GM21423 (cell line): ENCODE data around the gene OR2B6.
"Not testable (repeated sequence)": the region's sequence is repeated elsewhere in the genome, so short reads cannot be mapped to it uniquely, and the experiment has no call there.

ENCODE experiments used
- ATAC-seq: cut with Tn5 transposase; IDR thresholded peaks from one replicate; pipeline ENCODE4 v1.9.1; 2021; ENCODE audit warnings: mild to moderate bottlenecking, moderate library complexity; ENCODE audit not compliant: unreplicated experiment

OR2B6 gene

DNA sequence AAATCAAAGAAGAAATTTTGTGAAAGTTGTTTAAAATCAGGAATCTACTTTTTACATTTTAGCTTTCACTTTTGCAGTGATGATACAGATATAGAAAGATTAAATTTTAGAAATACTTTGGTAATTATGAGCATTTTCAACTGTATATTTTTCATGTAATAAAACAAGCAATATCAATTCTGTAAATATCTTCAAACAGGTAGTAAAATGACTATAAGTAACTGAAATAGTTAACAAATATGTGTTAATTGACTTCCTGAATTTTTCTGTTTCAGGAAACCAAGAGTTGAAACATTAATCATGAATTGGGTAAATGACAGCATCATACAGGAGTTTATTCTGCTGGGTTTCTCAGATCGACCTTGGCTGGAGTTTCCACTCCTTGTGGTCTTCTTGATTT lies at the start of gene OR2B6:
Gene OR2B6 (plus strand): TSS at position 301 of the 400 bp plus-strand sequence. CDS start 0 bp downstream, at position 301.
- ATAC-seq, result no peak

DNA sequence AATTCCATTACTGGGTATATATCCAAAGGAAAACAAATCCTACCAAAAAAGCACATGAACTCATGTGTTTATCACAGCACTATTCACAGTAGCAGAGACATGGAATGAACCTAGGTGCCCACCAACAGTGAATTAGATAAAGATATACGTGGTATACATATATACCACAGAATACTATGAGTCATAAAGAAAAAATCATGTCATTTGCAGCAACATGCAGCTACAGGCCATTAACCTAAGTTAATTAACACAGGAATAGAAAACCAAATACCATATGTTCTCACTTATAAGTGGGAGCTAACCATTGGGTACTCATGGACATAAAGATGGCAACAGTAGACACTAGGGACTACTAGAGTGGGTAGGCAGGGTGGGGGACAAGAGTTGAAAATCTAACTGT lies 49.0 kb upstream of the OR2B6 start:
- ATAC-seq, result no peak

- no peak for ATAC-seq
Observed at GRCh38 chr6:27911956-27912446, 45.0 kb upstream of the OR2B6 start, which contains the start of gene OR2B2. OR2B2 (minus strand) TSS chr6:27912396; CDS start chr6:27912319, 77 bp downstream.

DNA sequence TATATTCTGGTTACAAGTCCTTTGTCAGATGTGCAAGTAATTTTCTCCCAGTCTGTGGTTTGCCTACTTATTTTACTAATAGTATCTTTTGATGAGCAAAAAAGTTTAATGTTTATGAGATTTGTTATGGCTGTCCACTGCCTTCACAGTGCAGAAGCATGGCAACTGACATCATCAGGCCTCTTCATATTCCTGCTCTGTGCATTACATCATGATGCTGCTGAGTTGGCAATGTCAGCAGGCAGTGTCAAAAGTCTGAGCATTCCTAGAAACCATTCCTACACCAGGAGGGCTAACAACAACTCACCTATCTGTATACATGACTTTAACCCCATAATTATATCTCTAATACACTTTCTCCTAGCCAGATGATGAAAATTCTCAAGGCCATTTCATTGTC lies 34.1 kb upstream of the OR2B6 start:
- ATAC-seq, result no peak

GRCh38 chr6:27924179-27924578 lies 32.9 kb upstream of the OR2B6 start:
- ATAC-seq, result no peak

GRCh38 chr6:27928041-27928440 lies 29.0 kb upstream of the OR2B6 start:
- ATAC-seq, result not testable (repeated sequence)

- not testable (repeated sequence) for ATAC-seq
Observed at GRCh38 chr6:27929930-27930329, 27.1 kb upstream of the OR2B6 start.

- ATAC-seq, result no peak
Observed at GRCh38 chr6:27931209-27931608, 25.8 kb upstream of the OR2B6 start.

DNA sequence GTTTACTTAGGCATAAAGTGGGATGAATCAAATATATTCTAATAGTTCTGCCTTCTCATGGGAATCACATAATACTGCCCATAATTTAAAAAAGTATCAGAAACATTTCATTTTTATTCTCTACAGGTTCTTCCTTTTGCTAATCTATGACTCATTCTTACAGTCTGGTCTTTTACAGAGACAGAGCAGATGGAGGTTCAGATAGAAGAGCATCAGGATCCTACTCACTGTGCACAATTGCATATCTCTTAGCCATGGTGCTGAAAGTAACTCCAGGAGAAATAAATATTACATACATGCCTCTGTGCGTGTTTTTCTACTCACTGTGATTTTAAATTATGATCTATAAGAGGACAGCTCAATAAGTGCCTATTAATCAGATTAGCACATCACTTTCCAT lies 16.3 kb upstream of the OR2B6 start:
- ATAC-seq, result no peak

DNA sequence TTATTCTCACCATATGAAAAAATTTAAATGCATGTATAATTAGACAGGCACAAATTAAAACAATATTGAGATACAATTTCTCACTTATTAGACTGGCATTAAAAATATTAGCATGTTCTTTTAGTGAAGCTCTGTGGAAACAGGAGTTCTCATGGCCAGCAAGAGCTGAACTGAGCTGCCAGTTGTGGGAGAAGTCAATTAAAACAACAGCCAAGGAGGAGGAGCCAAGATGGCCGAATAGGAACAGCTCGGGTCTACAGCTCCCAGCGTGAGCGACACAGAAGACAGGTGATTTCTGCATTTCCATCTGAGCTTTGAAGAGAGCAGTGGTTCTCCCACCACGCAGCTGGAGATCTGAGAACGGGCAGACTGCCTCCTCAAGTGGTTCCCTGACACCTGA lies 14.0 kb upstream of the OR2B6 start:
- ATAC-seq, result not testable (repeated sequence)

- ATAC-seq, result no peak
Observed at GRCh38 chr6:27948237-27948636, 8.8 kb upstream of the OR2B6 start.

DNA sequence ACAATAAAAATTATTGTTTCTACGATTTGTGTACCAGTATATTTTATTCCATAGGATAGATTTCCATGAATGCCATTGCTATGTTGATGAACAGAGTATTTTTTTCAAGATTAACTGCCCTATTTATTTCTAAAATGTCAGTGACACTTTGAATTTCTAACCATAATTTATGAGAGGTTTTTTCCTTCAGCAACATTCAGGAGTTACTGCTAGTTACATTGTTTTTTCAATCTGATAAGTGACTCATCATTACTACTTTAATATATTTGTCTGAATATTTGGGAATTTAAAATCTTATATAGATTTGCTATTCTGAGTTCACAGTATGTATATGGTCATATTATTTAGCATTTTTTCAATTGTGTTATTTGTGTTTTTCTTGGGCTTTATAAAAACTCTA lies 6.0 kb upstream of the OR2B6 start:
- ATAC-seq, result no peak

DNA sequence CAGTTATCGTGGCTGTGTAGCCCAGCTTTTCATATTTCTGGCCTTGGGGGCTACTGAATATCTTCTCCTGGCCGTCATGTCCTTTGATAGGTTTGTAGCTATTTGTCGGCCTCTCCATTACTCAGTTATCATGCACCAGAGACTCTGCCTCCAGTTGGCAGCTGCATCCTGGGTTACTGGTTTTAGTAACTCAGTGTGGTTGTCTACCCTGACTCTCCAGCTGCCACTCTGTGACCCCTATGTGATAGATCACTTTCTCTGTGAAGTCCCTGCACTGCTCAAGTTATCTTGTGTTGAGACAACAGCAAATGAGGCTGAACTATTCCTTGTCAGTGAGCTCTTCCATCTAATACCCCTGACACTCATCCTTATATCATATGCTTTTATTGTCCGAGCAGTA lies 475 bp downstream of the OR2B6 start:
- ATAC-seq, result no peak

DNA sequence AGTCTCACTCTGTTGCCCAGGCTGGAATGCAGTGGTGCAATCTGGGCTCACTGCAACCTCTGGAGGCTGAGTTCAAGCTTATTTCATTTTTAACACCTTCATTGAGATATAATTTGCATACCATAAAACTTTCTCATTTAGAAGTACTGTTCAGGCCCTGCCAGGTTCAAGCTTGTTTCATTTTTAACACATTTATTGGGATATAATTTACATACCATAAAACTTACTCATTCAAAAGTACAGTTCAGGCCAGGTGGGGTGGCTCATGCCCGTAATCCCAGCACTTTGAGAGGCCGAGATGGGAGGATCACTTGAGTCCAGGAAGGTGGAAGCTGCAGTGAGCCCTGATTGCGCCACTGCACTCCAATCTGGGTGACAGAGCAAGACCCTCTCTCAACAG lies 5.5 kb downstream of the OR2B6 start:
- no peak for ATAC-seq

DNA sequence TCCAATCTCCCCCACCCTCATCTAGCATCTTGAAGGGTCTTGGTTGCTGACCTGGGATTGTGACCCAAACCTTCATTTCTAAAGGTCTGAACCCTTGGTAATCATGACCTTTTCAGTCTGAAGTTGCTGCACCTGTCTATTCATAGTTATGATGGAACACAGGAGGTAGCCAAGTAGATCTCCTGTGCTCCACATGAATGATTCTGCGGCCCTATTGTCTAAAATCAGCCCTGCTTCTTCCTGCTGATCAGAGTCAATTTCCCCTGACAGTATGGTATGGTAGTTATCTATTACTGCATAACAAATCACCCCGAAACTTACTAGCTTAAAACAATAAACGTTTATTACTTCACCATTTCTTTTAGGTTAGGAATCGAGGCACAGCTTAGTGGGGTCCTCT lies 9.0 kb downstream of the OR2B6 start:
- no peak for ATAC-seq

DNA sequence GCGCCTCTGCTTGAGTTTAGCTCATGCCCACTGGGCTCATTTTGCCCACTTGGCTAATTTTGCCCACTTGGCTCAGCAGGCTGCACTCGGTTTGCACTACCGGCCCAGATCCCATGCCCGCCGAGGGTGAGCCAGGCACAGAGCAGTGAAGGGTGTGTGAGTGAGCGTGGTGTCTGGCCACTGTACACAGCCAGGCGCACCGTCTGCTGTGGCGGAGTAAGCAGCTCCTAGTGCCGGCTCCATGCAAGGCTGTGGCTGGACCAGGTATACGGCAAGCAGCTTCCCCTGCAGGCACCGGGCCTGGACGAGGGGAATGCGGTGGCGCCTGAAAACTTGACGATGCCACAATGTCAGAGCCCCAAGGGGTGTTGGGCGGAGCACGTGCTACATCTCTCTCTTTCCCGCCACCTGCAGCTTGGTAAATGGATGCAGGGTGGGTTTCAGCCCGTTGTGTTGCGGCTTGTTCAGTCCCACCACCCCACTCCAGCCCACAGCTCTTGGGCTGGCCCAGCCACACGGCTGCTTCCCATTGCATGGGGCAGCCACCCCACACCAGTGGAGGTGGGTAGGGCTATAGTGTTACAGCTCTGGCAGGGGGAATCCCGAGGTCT lies 9.9 kb downstream of the OR2B6 start:
- no peak for ATAC-seq

GRCh38 chr6:27970444-27970843 lies 13.4 kb downstream of the OR2B6 start:
- no peak for ATAC-seq

GRCh38 chr6:27972750-27973149 lies 15.7 kb downstream of the OR2B6 start:
- no peak for ATAC-seq

DNA sequence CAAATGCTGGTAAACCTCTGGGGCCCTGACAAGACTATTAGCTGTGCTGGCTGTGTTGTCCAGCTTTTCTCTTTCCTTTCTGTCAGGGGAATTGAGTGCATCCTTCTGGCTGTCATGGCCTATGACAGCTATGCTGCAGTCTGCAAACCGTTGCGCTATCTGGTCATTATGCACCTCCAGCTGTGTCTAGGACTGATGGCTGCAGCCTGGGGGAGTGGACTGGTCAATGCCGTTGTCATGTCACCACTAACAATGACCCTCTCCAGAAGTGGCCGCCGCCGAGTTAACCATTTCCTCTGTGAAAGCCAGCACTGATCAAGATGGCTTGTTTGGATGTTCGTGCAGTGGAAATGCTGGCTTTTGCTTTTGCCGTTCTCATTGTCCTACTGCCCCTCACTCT lies 20.3 kb downstream of the OR2B6 start:
- ATAC-seq, result no peak

GRCh38 chr6:27978705-27979104 lies 21.7 kb downstream of the OR2B6 start:
- no peak for ATAC-seq

DNA sequence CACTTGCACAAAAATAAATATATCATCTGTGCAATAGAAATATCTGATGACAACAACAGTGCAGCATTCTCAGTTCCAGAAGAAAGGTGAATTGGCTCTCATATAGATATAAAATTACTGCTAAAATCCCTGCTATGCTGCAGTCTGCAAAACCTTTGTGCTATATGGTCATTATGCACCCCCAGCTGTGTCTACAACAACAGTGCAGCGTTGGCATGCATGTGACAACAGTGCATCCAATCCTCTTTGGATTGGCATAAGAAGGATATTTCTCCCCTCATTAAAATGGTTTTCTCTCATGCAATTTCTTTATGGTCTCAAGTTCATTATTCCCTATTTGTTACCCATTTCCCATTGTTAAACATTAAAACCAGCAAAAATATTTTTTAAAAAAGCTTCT lies 23.1 kb downstream of the OR2B6 start:
- no peak for ATAC-seq

DNA sequence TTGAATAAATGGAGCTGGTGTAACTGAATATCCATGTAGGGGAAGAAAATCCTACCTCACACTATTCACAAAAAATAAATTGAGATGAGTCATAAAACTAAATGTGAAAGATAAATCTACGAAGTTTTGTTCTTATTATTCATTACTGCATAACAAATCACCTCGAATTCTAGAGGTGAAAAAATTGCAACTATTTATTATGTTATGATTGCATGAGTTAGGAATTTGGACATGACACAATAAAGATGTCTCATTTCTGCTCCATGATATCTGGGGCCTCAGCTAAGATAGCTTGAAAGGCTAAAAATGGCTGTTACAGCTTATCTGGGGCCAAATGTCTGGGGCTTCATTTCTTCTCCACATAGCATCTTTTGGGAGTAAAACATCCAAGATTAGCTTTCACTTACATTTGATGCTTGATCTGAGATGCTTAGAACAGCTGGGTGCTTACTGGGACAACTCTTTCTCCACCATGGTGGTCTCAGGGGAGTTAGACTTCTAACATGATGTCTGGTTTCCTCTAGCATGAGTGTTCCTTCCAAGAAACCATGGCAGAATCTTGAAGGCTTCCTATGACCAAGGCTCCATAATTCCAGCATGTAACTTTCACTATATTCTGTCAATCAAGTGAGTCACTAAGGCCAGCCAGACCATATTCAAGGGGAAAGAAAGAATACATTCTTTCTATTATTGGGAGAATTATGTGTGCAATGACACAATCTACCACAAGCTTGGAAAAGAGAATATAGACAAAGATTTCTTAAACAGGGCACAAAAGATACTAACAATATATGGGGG lies 30.1 kb downstream of the OR2B6 start:
- no peak for ATAC-seq
